Tibial nerve (tissue), 4 donors: Measurements from ENCODE around the gene LIPK.

Source experiments
- CTCF ChIP-seq, 5 experiments: fragments of 200-600 bp in 3 of 5; fragments of 450-650 bp in 2 of 5; sonication (generic) in 3 of 5; IDR thresholded peaks; one replicate each; pipeline ENCODE4 v1.5.1; 2016 to 2019; ENCODE audit warnings: antibody characterized with exemption in 5 of 5, mild to moderate bottlenecking in 3 of 5, moderate library complexity in 2 of 5
- EP300 ChIP-seq, 2 donors: sonication (generic); formaldehyde crosslinking; IDR thresholded peaks; one replicate each; pipeline ENCODE4 v1.6.1; 2017; ENCODE audit warnings: antibody characterized with exemption in 2 of 2, mild to moderate bottlenecking in 1 of 2
- POLR2A ChIP-seq, 2 donors: fragments of 450-650 bp; IDR thresholded peaks; one replicate each; pipeline ENCODE4 v1.6.1; 2017; ENCODE audit warnings: antibody characterized with exemption in 2 of 2, mild to moderate bottlenecking in 2 of 2, moderate library complexity in 2 of 2

GRCh38 chr10:88791924-88792323 is 85.9 kb downstream of the LIPK start:
- peak in 2 of 5 experiments; percentile 15 to 25 for TF ChIP-seq CTCF (IDR thresholded peaks at IDR 0.05)
- no peak for TF ChIP-seq POLR2A (IDR thresholded peaks at IDR 0.05)
- no peak for TF ChIP-seq EP300 (IDR thresholded peaks at IDR 0.05)
